ENCODE results near the gene FOXN1.
"Not testable (repeated sequence)": the region's sequence is repeated elsewhere in the genome, so short reads cannot be mapped to it uniquely, and the experiment has no call there.

FOXN1 gene

GRCh38 chr17:28505986-28506665, at the start of gene FOXN1:
Gene FOXN1 (plus strand): TSS chr17:28506348. CDS start chr17:28523970, 17,622 bp downstream.
- Mint-ChIP-seq H3K9me3 (no peaks in the 10 kb centered on the region), H3K36me3 (ENCODE audit: low read depth) (no peaks in the 10 kb centered on the region), H3K4me1 (ENCODE audit: low read depth) (no peaks in the 10 kb centered on the region), H3K27me3 (ENCODE audit: low read depth) (peaks cover 13% of the 10 kb centered on the region), H3K27ac (no peak within 1 kb of the TSS), H3K4me3 (no peak within 1 kb of the TSS)

GRCh38 chr17:28457890-28458289, 48.3 kb upstream of the FOXN1 start:
- H3K4me1 Mint-ChIP-seq (ENCODE audit: low read depth), result no peaks in the 10 kb centered on the region
- no peak overlapping the region for H3K4me3 Mint-ChIP-seq
- no peaks in the 10 kb centered on the region for H3K36me3 Mint-ChIP-seq (ENCODE audit: low read depth)
- H3K27ac Mint-ChIP-seq, result no peak overlapping the region
- peaks cover 5% of the 10 kb centered on the region for H3K9me3 Mint-ChIP-seq
- peaks cover 6% of the 10 kb centered on the region for H3K27me3 Mint-ChIP-seq (ENCODE audit: low read depth)

- not testable (repeated sequence) for H3K4me3 Mint-ChIP-seq; H3K9me3 Mint-ChIP-seq; H3K27me3 Mint-ChIP-seq (ENCODE audit: low read depth); H3K36me3 Mint-ChIP-seq (ENCODE audit: low read depth); H3K4me1 Mint-ChIP-seq (ENCODE audit: low read depth); H3K27ac Mint-ChIP-seq
Measured at GRCh38 chr17:28458881-28459280, 47.3 kb upstream of the FOXN1 start.

- Mint-ChIP-seq H3K4me3 (no peak overlapping the region), H3K9me3 (peaks cover 5% of the 10 kb centered on the region), H3K4me1 (ENCODE audit: low read depth) (no peaks in the 10 kb centered on the region), H3K27ac (no peak overlapping the region), H3K27me3 (ENCODE audit: low read depth) (peaks cover 10% of the 10 kb centered on the region), H3K36me3 (ENCODE audit: low read depth) (no peaks in the 10 kb centered on the region)
Measured at GRCh38 chr17:28460901-28461300, 45.2 kb upstream of the FOXN1 start.

- no peaks in the 10 kb centered on the region for H3K9me3 Mint-ChIP-seq
- H3K4me3 Mint-ChIP-seq, result no peak overlapping the region
- H3K36me3 Mint-ChIP-seq (ENCODE audit: low read depth), result no peaks in the 10 kb centered on the region
- H3K27ac Mint-ChIP-seq, result no peak overlapping the region
- peaks cover 12% of the 10 kb centered on the region for H3K4me1 Mint-ChIP-seq (ENCODE audit: low read depth)
- H3K27me3 Mint-ChIP-seq (ENCODE audit: low read depth), result peaks cover 21% of the 10 kb centered on the region
Measured at GRCh38 chr17:28466001-28466400, 40.1 kb upstream of the FOXN1 start.

GRCh38 chr17:28466521-28467048, 39.6 kb upstream of the FOXN1 start:
- Mint-ChIP-seq H3K36me3 (ENCODE audit: low read depth) (no peaks in the 10 kb centered on the region), H3K4me3 (no peak overlapping the region), H3K4me1 (ENCODE audit: low read depth) (peaks cover 12% of the 10 kb centered on the region), H3K27me3 (ENCODE audit: low read depth) (peaks cover 18% of the 10 kb centered on the region), H3K9me3 (no peaks in the 10 kb centered on the region), H3K27ac (no peak overlapping the region)

- Mint-ChIP-seq H3K4me1 (ENCODE audit: low read depth) (peaks cover 12% of the 10 kb centered on the region), H3K9me3 (no peaks in the 10 kb centered on the region)
Measured at GRCh38 chr17:28467456-28468025, 38.6 kb upstream of the FOXN1 start.

GRCh38 chr17:28468033-28468735, 38.0 kb upstream of the FOXN1 start:
- H3K4me1 Mint-ChIP-seq (ENCODE audit: low read depth), result peaks cover 12% of the 10 kb centered on the region
- H3K27ac Mint-ChIP-seq; H3K9me3 Mint-ChIP-seq; H3K4me3 Mint-ChIP-seq; H3K36me3 Mint-ChIP-seq (ENCODE audit: low read depth): not testable (repeated sequence)
- peaks cover 17% of the 10 kb centered on the region for H3K27me3 Mint-ChIP-seq (ENCODE audit: low read depth)

More at GRCh38 chr17:28467456-28468025, 38.6 kb upstream of the FOXN1 start:
- Mint-ChIP-seq H3K27me3 (ENCODE audit: low read depth) (peaks cover 17% of the 10 kb centered on the region), H3K27ac (no peak overlapping the region), H3K4me3 (no peak overlapping the region), H3K36me3 (ENCODE audit: low read depth) (no peaks in the 10 kb centered on the region)

GRCh38 chr17:28468781-28469180, 37.4 kb upstream of the FOXN1 start:
- Mint-ChIP-seq H3K27ac (no peak overlapping the region), H3K36me3 (ENCODE audit: low read depth) (no peaks in the 10 kb centered on the region), H3K9me3 (no peaks in the 10 kb centered on the region), H3K4me3 (no peak overlapping the region), H3K4me1 (ENCODE audit: low read depth) (peaks cover 12% of the 10 kb centered on the region), H3K27me3 (ENCODE audit: low read depth) (peaks cover 14% of the 10 kb centered on the region)

- Mint-ChIP-seq H3K36me3 (ENCODE audit: low read depth) (no peaks in the 10 kb centered on the region), H3K4me3 (no peak overlapping the region), H3K27ac (no peak overlapping the region), H3K27me3 (ENCODE audit: low read depth) (peaks cover 12% of the 10 kb centered on the region), H3K9me3 (no peaks in the 10 kb centered on the region), H3K4me1 (ENCODE audit: low read depth) (peaks cover 12% of the 10 kb centered on the region)
Measured at GRCh38 chr17:28469376-28469775, 36.8 kb upstream of the FOXN1 start.

- peaks cover 15% of the 10 kb centered on the region for H3K4me1 Mint-ChIP-seq (ENCODE audit: low read depth)
- no peak overlapping the region for H3K4me3 Mint-ChIP-seq
Measured at GRCh38 chr17:28470266-28470913, 35.8 kb upstream of the FOXN1 start.

GRCh38 chr17:28470914-28471366, 35.2 kb upstream of the FOXN1 start:
- no peaks in the 10 kb centered on the region for H3K36me3 Mint-ChIP-seq (ENCODE audit: low read depth)
- H3K27ac Mint-ChIP-seq, result no peak overlapping the region
- peaks cover 19% of the 10 kb centered on the region for H3K4me1 Mint-ChIP-seq (ENCODE audit: low read depth)
- H3K4me3 Mint-ChIP-seq, result no peak overlapping the region
- peaks cover 10% of the 10 kb centered on the region for H3K27me3 Mint-ChIP-seq (ENCODE audit: low read depth)
- no peaks in the 10 kb centered on the region for H3K9me3 Mint-ChIP-seq

More at GRCh38 chr17:28470266-28470913, 35.8 kb upstream of the FOXN1 start:
- Mint-ChIP-seq H3K27ac (no peak overlapping the region), H3K36me3 (ENCODE audit: low read depth) (no peaks in the 10 kb centered on the region), H3K27me3 (ENCODE audit: low read depth) (peaks cover 12% of the 10 kb centered on the region), H3K9me3 (no peaks in the 10 kb centered on the region)

GRCh38 chr17:28471531-28472342, 34.4 kb upstream of the FOXN1 start:
- no peak overlapping the region for H3K27ac Mint-ChIP-seq
- peaks cover 8% of the 10 kb centered on the region for H3K27me3 Mint-ChIP-seq (ENCODE audit: low read depth)
- H3K36me3 Mint-ChIP-seq (ENCODE audit: low read depth), result no peaks in the 10 kb centered on the region
- peaks cover 22% of the 10 kb centered on the region for H3K4me1 Mint-ChIP-seq (ENCODE audit: low read depth)
- no peaks in the 10 kb centered on the region for H3K9me3 Mint-ChIP-seq
- no peak overlapping the region for H3K4me3 Mint-ChIP-seq

All from T-helper 1 cell treated with Interleukin-12 subunit alpha and Interleukin-12 subunit beta and Interleukin-4 antibody, amounts not matched to agents 30 μg/mL and 1 μg/mL, for 36 hours (primary cell).